Retinal pigment epithelial cell (primary cell): ENCODE data around the gene HACD1.
"Not testable (repeated sequence)": the region's sequence is repeated elsewhere in the genome, so short reads cannot be mapped to it uniquely, and the experiment has no call there.

Source experiments
- DNase-seq: peaks from one replicate; pipeline ENCODE4 v3.0.0-alpha.2; 2010; ENCODE audit warnings: low read depth
- H3K4me3 ChIP-seq: 2 replicates; pipeline ENCODE4 v1.5.1; 2011; ENCODE audit warnings: mild to moderate bottlenecking, low read length, control low read depth, moderate library complexity
- CTCF ChIP-seq: conservative IDR thresholded peaks from 2 replicates; pipeline ENCODE4 v1.5.1; 2011; ENCODE audit warnings: low read depth, low read length, control low read depth, inconsistent platforms

HACD1 gene

GRCh38 chr10:17643755-17644484 is 26.7 kb upstream of the HACD1 start, which contains the start of gene STAM:
Gene STAM (plus strand): TSS chr10:17644151. CDS start chr10:17644340, 189 bp downstream.
- peak; percentile 66 for DNase-seq
- peak within 1 kb of the TSS; percentile 98 for H3K4me3 ChIP-seq
- no peak for TF ChIP-seq CTCF

- H3K4me3 ChIP-seq = peak overlapping the region; percentile 98
- DNase-seq = peak; percentile 68
These were observed 26.2 kb upstream of the HACD1 start for GRCh38 chr10:17643339-17643754.

GRCh38 chr10:17640331-17640816 is 23.2 kb upstream of the HACD1 start:
- no peak overlapping the region for H3K4me3 ChIP-seq
- no peak for DNase-seq
- no peak for TF ChIP-seq CTCF

More at GRCh38 chr10:17643339-17643754, 26.2 kb upstream of the HACD1 start:
- TF ChIP-seq CTCF = no peak

GRCh38 chr10:17637869-17638268 is 20.7 kb upstream of the HACD1 start:
- no peak for DNase-seq
- H3K4me3 ChIP-seq = no peak overlapping the region
- TF ChIP-seq CTCF = no peak

GRCh38 chr10:17633353-17633752 is 16.2 kb upstream of the HACD1 start:
- DNase-seq = no peak
- TF ChIP-seq CTCF = no peak
- no peak overlapping the region for H3K4me3 ChIP-seq

GRCh38 chr10:17632590-17632989 is 15.4 kb upstream of the HACD1 start:
- DNase-seq, H3K4me3 ChIP-seq: not testable (repeated sequence)

- TF ChIP-seq CTCF = no peak
- no peak overlapping the region for H3K4me3 ChIP-seq
These were observed 9.5 kb upstream of the HACD1 start for GRCh38 chr10:17626656-17627055.

More at GRCh38 chr10:17626656-17627055, 9.5 kb upstream of the HACD1 start:
- DNase-seq = no peak
